ENCODE results near the gene NDUFB2.
"Not testable (repeated sequence)": the region's sequence is repeated elsewhere in the genome, so short reads cannot be mapped to it uniquely, and the experiment has no call there.

NDUFB2 gene

DNA sequence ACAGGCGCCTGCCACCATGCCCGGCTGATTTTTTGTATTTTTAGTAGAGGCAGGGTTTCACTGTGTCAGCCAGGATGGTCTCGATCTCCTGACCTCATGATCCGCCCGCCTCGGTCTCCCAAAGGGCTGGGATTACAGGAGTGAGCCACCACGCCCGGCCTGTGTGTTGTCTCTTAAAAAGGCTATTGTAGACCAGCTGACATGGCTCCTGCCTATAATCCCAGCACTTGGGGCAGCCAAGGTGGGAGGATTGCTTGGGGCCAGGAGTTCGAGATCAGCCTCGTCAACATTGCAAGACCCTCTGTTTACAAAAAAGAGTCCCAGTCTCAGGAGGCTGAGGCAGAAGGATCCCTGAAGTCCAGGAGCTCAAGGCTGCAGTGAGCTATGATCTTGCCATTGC, 2.7 kb upstream of the NDUFB2 start:
- not testable (repeated sequence) for DNase-seq

DNA sequence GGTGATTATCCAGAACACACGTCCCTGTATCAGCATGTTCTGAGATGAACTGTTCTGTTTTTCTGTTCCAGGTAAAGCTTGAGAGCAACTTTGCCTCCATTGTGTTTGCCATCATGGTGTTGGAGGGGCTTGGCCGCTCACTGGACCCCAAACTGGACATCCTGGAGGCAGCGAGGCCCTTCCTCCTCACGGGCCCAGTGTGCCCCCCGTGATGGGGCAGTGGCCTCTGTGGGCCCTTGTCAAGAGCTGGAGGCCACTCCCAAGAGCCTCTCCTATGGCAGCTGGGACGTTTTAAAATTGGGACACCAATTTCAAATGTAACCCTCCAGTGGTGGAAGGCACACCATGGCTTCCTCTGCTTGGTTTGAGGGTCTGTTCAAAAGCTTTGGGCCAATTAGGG, 1.9 kb upstream of the NDUFB2 start:
- DNase-seq, result no peak

DNA sequence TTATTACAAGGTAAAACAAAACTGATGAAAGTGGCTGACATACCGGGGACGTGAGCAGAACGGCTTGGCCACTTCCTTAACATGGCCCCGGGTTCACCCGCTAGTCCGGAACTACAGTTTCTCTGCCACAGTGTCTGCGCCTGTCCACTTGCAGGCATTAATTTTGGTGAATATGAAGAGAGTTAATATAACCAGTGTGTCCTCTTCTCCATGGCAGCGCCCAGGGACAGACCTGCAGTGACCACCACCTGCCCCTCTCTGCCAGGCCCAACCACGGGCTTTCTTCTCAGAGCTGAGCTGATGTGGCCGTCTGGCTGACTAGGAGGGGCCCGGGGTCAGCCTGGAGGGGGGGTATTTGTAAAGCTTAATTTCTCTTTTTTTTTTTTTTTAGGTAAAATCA, 1.1 kb upstream of the NDUFB2 start:
- DNase-seq, result no peak

GRCh38 chr7:140696024-140696679, 356 bp upstream of the NDUFB2 start:
- no peak for DNase-seq

DNA sequence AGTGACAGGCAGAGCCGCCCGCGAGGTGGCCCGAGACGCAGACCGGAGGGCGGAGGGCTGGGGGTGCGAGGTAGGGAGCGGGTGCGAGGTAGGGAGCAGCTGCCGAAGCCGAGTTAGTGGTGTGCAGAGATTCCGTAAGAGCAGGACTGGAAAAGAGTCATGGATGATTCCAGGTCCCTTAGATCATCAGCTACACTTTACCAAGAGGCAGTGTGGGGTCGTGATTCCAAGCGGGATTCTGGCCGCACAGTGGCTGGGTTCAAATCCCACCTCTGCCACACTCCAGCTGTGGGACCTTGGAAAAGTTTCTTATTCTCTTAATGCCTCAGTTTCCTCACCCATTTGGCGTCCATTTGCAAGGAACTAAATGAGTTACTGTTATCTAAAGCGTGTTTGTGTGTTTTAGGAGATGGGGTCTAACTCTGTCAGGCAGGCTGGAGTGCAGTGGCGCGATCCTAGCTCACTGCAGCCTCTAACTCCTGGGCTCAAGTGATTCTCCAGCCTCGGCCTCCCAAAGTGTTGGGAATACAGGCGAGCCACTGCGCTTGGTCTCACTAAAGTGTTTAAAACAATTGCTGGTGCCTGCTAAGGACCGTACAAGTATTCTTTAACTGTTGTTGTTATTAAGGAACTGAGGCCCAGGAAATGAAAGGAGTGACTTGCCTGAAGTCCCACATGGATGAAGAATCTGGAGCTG, 1.1 kb downstream of the NDUFB2 start:
- no peak for DNase-seq

GRCh38 chr7:140698477-140698876, 2.0 kb downstream of the NDUFB2 start:
- DNase-seq, result no peak

- no peak for DNase-seq
These were observed 6.3 kb downstream of the NDUFB2 start for GRCh38 chr7:140702774-140703173.

- no peak for DNase-seq
These were observed 7.7 kb downstream of the NDUFB2 start for GRCh38 chr7:140704205-140704604.

GRCh38 chr7:140707132-140707531, 10.6 kb downstream of the NDUFB2 start:
- no peak for DNase-seq

- not testable (repeated sequence) for DNase-seq
These were observed 12.3 kb downstream of the NDUFB2 start for GRCh38 chr7:140708764-140709163.

DNA sequence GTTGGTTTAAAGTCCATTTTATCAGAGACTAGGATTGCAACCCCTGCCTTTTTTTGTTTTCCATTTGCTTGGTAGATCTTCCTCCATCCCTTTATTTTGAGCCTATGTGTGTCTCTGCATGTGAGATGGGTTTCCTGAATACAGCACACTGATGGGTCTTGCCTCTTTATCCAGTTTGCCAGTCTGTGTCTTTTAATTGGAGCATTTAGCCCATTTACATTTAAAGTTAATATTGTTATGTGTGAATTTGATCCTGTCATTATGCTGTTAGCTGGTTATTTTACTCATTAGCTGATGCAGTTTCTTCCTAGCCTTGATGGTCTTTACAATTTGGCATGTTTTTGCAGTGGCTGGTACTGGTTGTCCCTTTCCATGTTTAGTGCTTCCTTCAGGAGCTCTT, 15.9 kb downstream of the NDUFB2 start:
- not testable (repeated sequence) for DNase-seq

DNA sequence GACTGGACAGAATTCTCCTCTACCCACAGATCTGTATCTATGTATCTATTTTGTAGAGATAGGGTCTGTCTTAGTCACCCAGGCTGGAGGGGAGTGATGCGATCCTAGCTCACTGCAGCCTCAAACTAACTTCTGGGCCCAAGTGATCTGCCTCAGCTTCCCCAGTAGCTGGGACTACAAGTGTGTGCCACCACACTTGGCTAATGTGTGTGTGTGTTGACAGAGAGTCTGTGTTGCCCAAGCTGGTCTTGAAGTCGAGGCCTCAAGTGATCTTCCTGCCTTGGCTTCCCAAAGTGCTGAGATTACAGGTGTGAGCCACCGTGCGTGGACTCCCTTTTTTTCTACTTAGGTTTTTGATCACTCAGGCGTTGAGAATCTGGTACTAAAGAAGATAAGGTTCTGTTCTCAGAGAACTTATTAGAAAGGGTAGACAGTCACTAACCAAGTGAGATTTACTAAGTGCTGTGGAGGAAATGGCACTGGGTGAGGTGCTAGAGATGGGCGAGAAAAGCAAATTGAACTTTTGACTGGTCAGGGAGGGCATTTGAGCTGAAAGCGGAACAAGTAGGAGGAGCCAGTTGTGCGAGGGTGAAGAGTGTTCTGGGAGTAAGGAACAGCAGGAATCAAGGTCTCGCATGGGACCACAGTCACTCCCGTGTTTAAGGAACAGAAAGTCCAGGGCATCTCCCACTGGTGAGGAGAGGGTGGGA, 18.0 kb downstream of the NDUFB2 start:
- DNase-seq, result no peak

- no peak for DNase-seq
These were observed 23.2 kb downstream of the NDUFB2 start for GRCh38 chr7:140719721-140720120.

DNA sequence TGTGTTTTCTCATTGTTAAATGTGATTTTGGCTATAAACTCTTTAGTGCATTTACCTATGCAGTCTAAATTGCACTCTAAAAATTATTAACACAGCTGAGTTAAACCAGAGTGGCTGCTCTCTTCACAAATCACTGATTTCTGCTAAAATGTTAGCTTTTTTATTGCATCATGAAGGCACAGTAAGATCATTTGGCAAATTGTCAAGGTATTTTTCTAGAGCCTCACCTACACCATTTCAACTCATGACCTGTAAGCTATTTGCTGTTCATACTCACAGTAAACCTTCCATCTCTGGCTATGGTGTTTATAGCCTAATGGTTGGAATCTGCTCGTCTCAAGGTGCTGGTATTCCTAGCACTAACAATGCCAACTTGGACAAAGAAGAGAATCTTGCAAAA, 25.7 kb downstream of the NDUFB2 start:
- DNase-seq, result no peak

- DNase-seq, result no peak
These were observed 26.5 kb downstream of the NDUFB2 start for GRCh38 chr7:140723006-140723405.

DNA sequence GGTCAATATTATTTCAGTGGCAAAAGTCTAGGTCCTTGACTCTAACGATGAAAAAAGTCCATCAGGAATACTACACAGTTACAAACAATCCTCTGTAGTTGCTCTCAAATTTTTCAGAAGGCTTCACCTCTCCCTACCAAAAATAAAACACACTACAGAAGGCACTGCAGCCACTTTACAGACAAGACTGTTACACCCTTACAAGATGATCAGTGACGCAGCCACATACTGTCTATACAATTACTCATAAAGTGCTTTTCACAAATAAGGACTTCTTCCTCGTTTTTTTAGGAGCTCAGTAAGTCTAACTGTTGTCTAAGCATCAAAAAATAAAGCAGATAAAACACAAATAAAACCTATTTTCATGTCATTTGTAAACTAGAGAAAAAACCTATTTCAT, 27.1 kb downstream of the NDUFB2 start:
- DNase-seq, result no peak

DNA sequence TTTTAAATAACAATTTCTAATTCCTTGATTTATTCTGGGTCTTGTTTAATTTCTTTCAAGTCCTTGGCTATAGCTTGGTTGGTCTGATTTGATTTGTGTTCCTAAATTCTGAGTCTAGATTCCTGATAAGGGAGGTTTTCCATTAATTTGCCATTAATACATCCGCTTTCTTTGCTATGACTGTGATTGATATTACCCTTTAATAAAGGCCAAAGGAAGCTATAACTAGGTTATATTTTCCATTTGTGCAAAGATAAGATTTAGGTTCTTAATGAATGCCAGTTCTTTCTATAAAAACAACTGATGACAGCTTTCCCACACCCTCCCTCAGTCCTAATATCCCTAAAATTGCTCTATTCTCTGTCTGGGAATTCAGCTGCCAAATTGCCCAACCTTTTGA, 28.2 kb downstream of the NDUFB2 start:
- DNase-seq, result no peak

GRCh38 chr7:140726281-140726680, 29.8 kb downstream of the NDUFB2 start:
- DNase-seq, result no peak

- DNase-seq, result no peak
These were observed 35.9 kb downstream of the NDUFB2 start for GRCh38 chr7:140732416-140732815.

DNA sequence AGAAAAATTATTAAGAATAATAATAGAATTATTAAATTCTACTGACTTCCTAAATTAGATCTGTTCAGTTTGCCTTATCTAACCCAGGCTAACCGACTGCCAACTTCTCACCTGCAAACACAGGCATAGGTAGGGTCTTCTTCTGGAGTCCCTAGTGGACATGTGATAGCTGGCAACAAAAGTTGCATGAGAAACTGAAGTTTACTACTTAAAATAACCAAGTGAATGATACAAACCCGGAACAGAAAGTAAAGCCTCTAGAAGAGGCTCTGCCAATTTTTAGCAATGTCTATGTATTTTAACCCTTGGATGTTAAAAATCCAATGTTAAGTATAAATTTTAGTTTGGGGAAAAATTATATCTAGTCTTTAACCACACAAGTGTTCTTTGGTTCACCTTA, 37.6 kb downstream of the NDUFB2 start:
- no peak for DNase-seq

- DNase-seq, result no peak
These were observed 38.2 kb downstream of the NDUFB2 start for GRCh38 chr7:140734729-140735128.

- no peak for DNase-seq
These were observed 41.8 kb downstream of the NDUFB2 start for GRCh38 chr7:140738280-140738679.

- not testable (repeated sequence) for DNase-seq
These were observed 46.7 kb downstream of the NDUFB2 start for GRCh38 chr7:140743255-140743654.

DNA sequence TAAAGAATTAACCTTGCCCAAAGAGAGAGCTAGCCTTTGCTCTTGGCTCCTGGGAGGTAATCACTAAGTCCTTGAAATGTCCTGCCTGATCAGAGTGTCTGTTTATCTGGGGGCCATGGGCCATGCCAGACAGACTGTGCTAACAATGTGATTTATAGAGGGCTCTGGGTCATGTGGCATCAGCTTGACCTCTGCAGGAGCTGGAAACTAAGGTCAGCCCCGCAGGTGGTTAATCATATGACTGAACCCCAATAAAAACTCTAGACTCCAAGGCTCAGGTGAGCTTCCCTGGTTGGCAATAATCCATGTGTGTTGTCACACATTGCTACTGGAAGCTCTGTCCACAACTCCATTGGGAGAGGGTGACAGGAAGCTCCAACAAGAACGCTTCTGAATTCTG, 47.5 kb downstream of the NDUFB2 start:
- no peak for DNase-seq

Measured in KG1 (cell line).